NCI-H2196 treated with DMSO at 0.1 percent for 48 hours (cell line): Measurements from ENCODE around the gene GTF3C5.
"Not testable (repeated sequence)": the region's sequence is repeated elsewhere in the genome, so short reads cannot be mapped to it uniquely, and the experiment has no call there.

Source experiments
- DNase-seq: peaks from one replicate; lab custom pipeline; 2025; ENCODE audit not compliant: unreplicated experiment; lab: John Stamatoyannopoulos, UW

Gene GTF3C5

GRCh38 chr9:133030317-133031129, at the start of gene GTF3C5:
TSS of gene GTF3C5 (plus strand) at chr9:133030997. CDS start at chr9:133031012, 15 bp downstream.
- DNase-seq, result peak; percentile 99

GRCh38 chr9:132982458-132982857, 48.3 kb upstream of the GTF3C5 start:
- no peak for DNase-seq

- no peak for DNase-seq
These were observed 47.2 kb upstream of the GTF3C5 start for GRCh38 chr9:132983491-132984201.

- DNase-seq, result no peak
These were observed 46.4 kb upstream of the GTF3C5 start for GRCh38 chr9:132984202-132985070.

GRCh38 chr9:132985071-132985350, 45.8 kb upstream of the GTF3C5 start:
- DNase-seq, result no peak

GRCh38 chr9:132985489-132985888, 45.3 kb upstream of the GTF3C5 start:
- no peak for DNase-seq

GRCh38 chr9:132986114-132986513, 44.7 kb upstream of the GTF3C5 start:
- no peak for DNase-seq

- DNase-seq, result no peak
These were observed 43.9 kb upstream of the GTF3C5 start for GRCh38 chr9:132986640-132987620.

GRCh38 chr9:132988244-132989013, 42.4 kb upstream of the GTF3C5 start:
- DNase-seq, result no peak

- no peak for DNase-seq
These were observed 41.8 kb upstream of the GTF3C5 start for GRCh38 chr9:132989014-132989310.

- DNase-seq, result no peak
These were observed 41.3 kb upstream of the GTF3C5 start for GRCh38 chr9:132989414-132989996.

- DNase-seq, result not testable (repeated sequence)
These were observed 40.7 kb upstream of the GTF3C5 start for GRCh38 chr9:132989998-132990557.

GRCh38 chr9:132990781-132991180, 40.0 kb upstream of the GTF3C5 start:
- DNase-seq, result no peak

GRCh38 chr9:132991351-132992300, 39.2 kb upstream of the GTF3C5 start:
- DNase-seq, result no peak

GRCh38 chr9:132993511-132993939, 37.3 kb upstream of the GTF3C5 start:
- no peak for DNase-seq

- no peak for DNase-seq
These were observed 36.2 kb upstream of the GTF3C5 start for GRCh38 chr9:132994410-132995120.

GRCh38 chr9:132995121-132995420, 35.7 kb upstream of the GTF3C5 start:
- DNase-seq, result no peak

- DNase-seq, result no peak
These were observed 34.9 kb upstream of the GTF3C5 start for GRCh38 chr9:132995879-132996278.
